Measurements from ENCODE around the gene BCL3. TPM values are rescaled to one million over a fixed set of nuclear protein-coding genes. Genes with fewer than 3 reads are reported as not detected.
"Not testable (repeated sequence)": the region's sequence is repeated elsewhere in the genome, so short reads cannot be mapped to it uniquely, and the experiment has no call there.

The BCL3 gene
- total RNA-seq, 1 donor from 2014 or later, result 19.1 TPM

DNA sequence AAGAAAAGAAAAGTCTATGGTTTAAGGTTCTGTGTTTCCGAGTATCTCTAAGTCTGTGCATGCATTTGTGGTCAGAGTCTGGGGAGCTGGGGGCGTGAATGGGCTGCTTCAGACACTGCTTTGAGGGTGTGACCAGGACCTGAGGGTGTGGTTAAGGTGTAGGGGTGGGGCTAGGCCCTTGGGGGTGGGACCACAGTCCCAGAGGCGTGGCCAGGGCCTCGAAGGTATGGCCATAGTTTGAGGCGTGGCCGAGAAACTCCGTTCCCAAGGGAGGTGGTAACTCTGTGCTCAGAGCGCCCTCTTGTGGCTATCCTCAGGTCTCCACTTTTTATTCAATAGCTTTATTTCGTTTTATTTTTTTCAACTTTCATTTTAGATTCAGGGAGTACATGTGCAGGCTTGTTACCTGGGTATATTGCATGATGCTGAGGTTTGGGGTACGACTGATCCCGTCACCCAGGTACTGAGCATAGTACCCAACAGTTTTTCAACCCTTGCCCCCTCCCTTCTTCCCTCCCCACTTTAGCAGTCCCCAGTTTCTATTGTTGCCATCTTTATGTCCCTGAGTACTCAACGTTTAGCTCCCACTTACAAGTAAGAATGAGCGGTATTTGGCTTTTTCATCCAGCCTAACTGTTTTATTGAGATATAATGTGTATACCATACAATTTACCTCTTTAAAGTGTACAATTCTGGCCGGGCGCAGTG is 22.2 kb downstream of the BCL3 start:
- TF ChIP-seq, protein P1, sequence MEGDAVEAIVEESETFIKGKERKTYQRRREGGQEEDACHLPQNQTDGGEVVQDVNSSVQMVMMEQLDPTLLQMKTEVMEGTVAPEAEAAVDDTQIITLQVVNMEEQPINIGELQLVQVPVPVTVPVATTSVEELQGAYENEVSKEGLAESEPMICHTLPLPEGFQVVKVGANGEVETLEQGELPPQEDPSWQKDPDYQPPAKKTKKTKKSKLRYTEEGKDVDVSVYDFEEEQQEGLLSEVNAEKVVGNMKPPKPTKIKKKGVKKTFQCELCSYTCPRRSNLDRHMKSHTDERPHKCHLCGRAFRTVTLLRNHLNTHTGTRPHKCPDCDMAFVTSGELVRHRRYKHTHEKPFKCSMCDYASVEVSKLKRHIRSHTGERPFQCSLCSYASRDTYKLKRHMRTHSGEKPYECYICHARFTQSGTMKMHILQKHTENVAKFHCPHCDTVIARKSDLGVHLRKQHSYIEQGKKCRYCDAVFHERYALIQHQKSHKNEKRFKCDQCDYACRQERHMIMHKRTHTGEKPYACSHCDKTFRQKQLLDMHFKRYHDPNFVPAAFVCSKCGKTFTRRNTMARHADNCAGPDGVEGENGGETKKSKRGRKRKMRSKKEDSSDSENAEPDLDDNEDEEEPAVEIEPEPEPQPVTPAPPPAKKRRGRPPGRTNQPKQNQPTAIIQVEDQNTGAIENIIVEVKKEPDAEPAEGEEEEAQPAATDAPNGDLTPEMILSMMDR (IDR thresholded peaks at IDR 0.05; ENCODE audit: insufficient read depth, low read length, poor library complexity, severe bottlenecking), result peak; percentile 77
- no peak overlapping the region for H3K4me3 ChIP-seq (ENCODE audit: low read depth, low read length)
- H3K27me3 ChIP-seq (ENCODE audit: control insufficient read depth, insufficient read depth, low read length), result no peaks in the 10 kb centered on the region
- no peaks in the 10 kb centered on the region for H3K36me3 ChIP-seq (ENCODE audit: control insufficient read depth, insufficient read depth, low read length)
- peak; percentile 77 for DNase-seq (ENCODE audit: low read depth)

DNA sequence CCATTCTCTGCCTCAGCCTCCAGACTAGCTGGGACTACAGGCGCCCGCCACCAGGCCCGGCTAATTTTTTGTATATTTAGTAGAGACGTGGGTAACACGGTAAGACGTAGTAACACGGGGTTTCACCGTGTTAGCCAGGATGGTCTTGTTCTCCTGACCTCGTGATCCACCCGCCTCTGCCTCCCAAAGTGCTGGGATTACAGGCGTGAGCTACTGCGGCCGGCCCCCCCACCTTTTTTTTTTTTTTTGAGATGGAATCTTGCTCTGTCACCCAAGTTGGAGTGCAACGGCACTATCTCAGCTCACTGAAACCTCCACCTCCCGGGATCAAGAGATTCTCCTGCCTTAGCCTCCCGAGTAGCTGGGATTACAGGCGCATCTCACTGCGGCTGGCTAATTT is 23.6 kb downstream of the BCL3 start:
- not testable (repeated sequence) for DNase-seq (ENCODE audit: low read depth); H3K27me3 ChIP-seq (ENCODE audit: control insufficient read depth, insufficient read depth, low read length); H3K4me3 ChIP-seq (ENCODE audit: low read depth, low read length); H3K36me3 ChIP-seq (ENCODE audit: control insufficient read depth, insufficient read depth, low read length)

DNA sequence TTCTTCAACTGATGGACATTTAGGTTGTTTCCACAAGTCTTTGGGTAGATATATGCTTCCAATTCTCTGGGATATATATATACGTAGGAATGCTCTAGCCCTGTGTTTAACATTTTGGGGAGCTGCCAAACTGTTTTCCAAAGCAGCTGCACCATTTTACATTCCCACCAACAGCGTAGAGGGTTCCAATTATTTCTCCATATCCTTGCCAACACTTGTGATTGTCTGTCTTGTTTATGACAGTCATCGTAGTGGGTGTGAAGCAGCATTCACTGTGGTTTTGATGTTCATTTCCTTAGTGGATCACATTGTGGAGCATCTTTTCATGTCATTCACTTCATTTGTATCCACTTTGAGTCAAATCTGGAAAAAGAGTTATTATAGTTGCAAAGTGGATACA is 24.5 kb downstream of the BCL3 start:
- TF ChIP-seq, protein P1 (IDR thresholded peaks at IDR 0.05; ENCODE audit: insufficient read depth, low read length, poor library complexity, severe bottlenecking), result no peak
- Histone ChIP-seq H3K36me3 (ENCODE audit: control insufficient read depth, insufficient read depth, low read length) (no peaks in the 10 kb centered on the region), H3K27me3 (ENCODE audit: control insufficient read depth, insufficient read depth, low read length) (no peaks in the 10 kb centered on the region), H3K4me3 (ENCODE audit: low read depth, low read length) (no peak overlapping the region)
- no peak for DNase-seq (ENCODE audit: low read depth)

DNA sequence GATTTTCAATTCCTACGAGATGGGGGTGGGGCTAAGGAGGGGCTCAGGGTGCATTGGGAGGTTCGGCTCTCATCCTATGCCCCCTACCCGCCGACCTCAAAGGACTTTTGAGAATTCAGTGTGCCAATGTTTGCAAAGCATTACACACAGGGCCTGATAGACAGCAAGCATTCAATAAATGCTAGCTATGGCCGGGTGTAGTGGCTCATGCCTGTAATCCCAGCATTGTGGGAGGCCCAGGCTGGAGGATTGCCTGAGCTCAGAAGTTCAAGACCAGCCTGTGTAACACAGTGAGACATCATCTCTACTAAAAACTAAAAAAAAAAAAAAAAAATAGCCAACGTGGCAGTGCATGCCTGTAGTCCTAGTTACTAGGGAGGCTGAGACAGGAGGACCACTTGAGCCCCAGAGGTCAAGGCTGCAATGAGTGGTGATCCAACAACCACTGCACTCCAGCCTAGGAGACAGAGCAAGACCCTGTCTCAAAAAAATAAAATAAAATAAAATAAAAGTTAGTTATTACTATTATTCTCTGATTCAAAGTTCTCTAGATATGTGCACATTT is 27.2 kb downstream of the BCL3 start:
- no peaks in the 10 kb centered on the region for H3K27me3 ChIP-seq (ENCODE audit: control insufficient read depth, insufficient read depth, low read length)
- DNase-seq (ENCODE audit: low read depth), result no peak

DNA sequence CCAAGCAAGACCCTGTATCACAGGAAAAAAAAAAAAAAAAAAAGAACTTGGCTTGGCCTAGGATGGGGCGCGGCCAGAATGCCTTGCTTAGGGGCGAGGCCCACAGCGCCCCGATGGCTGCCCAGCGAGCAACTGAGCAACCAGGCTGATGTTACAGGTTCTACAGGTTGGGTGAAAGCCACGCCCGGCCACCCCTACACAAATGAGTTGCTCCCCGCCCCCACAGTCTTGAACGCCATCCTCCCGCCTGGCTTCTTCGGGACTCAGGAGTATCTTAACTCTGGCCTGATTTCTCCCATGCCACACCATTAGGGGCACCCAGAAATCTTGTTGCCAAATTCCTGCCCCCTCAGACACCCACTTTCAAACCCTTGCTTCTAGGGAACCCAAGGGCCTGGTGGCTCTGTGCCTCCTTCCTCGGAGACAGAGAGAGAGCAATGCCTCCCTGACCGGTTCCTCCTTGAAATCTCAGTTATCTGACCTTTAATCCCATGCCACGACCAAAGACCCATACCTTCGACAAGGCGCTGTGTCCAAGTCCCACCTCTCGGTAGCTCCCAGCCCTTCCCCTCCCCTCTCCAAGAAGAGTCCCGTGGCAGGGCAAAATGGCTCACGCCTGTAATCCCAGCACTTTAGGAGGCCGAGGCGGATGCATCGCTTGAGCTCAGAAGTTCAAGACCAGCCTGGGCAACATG is 28.0 kb downstream of the BCL3 start:
- H3K27me3 ChIP-seq (ENCODE audit: control insufficient read depth, insufficient read depth, low read length), result no peaks in the 10 kb centered on the region
- H3K36me3 ChIP-seq (ENCODE audit: control insufficient read depth, insufficient read depth, low read length), result no peaks in the 10 kb centered on the region
- no peak overlapping the region for H3K4me3 ChIP-seq (ENCODE audit: low read depth, low read length)
- TF ChIP-seq, protein P1 (IDR thresholded peaks at IDR 0.05; ENCODE audit: insufficient read depth, low read length, poor library complexity, severe bottlenecking), result no peak
- no peak for DNase-seq (ENCODE audit: low read depth)

More for the DNA sequence above, 27.2 kb downstream of the BCL3 start:
- TF ChIP-seq, protein P1 (IDR thresholded peaks at IDR 0.05; ENCODE audit: insufficient read depth, low read length, poor library complexity, severe bottlenecking), result no peak
- Histone ChIP-seq H3K36me3 (ENCODE audit: control insufficient read depth, insufficient read depth, low read length) (no peaks in the 10 kb centered on the region), H3K4me3 (ENCODE audit: low read depth, low read length) (no peak overlapping the region)

DNA sequence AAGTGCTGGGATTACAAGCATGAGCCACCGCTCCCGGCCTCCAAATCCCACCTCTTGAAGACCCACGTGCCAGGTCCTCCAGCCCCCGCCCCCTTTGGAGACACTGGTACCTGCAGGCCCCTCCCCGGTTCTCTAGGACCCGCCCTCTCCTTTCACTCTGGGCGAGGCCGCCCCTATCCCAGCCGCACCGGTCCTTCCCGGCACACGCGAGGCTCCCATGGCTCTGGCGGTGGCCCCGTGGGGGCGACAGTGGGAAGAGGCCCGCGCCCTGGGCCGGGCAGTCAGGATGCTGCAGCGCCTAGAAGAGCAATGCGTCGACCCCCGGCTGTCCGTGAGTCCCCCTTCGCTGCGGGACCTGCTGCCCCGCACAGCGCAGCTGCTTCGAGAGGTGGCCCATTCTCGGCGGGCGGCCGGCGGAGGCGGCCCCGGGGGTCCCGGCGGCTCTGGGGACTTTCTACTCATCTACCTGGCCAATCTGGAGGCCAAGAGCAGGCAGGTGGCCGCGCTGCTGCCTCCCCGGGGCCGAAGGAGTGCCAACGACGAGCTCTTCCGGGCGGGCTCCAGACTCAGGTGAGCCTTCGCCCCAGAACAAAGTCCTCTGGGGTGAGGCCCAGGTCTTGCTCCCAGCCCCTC is 29.3 kb downstream of the BCL3 start, which contains the start of gene CBLC:
Gene CBLC, plus strand, starts transcription at position 176 of the 633 bp plus-strand sequence. Its CDS starts 42 bp downstream, at position 218.
- Histone ChIP-seq H3K36me3 (ENCODE audit: control insufficient read depth, insufficient read depth, low read length) (no peaks in the 10 kb centered on the region), H3K4me3 (ENCODE audit: low read depth, low read length) (peak within 1 kb of the TSS; percentile 34), H3K27me3 (ENCODE audit: control insufficient read depth, insufficient read depth, low read length) (no peaks in the 10 kb centered on the region)
- no peak for DNase-seq (ENCODE audit: low read depth)
- TF ChIP-seq, protein P1 (IDR thresholded peaks at IDR 0.05; ENCODE audit: insufficient read depth, low read length, poor library complexity, severe bottlenecking), result no peak
